ENCODE data around the gene COX6A1.

- no peak for TF ChIP-seq EZH2 (IDR thresholded peaks at IDR 0.05)
- no peak for TF ChIP-seq POLR2AphosphoS5 (IDR thresholded peaks at IDR 0.05; ENCODE audit: borderline replicate concordance, low read depth, low read length)
- TF ChIP-seq FOXP2 (optimal IDR thresholded peaks at IDR 0.05; ENCODE audit: control extremely low read depth, extremely low read length, insufficient read depth): no peak
These were observed 29.5 kb downstream of the COX6A1 start for GRCh38 chr12:120467439-120467838.

Data from SK-N-MC (cell line).